Left lung (tissue), 10 donors: ENCODE results near the gene HCAR3. TPM values are rescaled to one million over a fixed set of nuclear protein-coding genes. Genes with fewer than 3 reads are reported as not detected.

Source experiments
- ATAC-seq: fragments of 200-7000 bp; cut with Tn5 transposase; one replicate; pipeline ENCODE4 v1.9.1; 2020; ENCODE audit warnings: moderate library complexity
- DNase-seq, 4 donors: peaks; one replicate each; pipeline ENCODE4 v3.0.0-alpha.2; 2013 to 2020
- H3K27ac ChIP-seq, 2 donors: fragments of 200-600 bp; sonication (generic) in 1 of 2; one replicate each; pipeline versions ENCODE4 v1.5.0 to v1.8.0; 2020 to 2021
- H3K27me3 ChIP-seq, 2 donors: fragments of 200-600 bp; sonication (generic) in 1 of 2; one replicate each; pipeline versions ENCODE4 v1.5.0 to v1.8.0; 2020 to 2021
- H3K36me3 ChIP-seq, 2 donors: fragments of 200-600 bp; sonication (generic) in 1 of 2; one replicate each; pipeline versions ENCODE4 v1.5.0 to v1.8.0; 2020 to 2021
- H3K4me1 ChIP-seq, 2 donors: fragments of 200-600 bp; one replicate each; pipeline ENCODE4 v1.8.0; 2021
- H3K4me3 ChIP-seq, 2 donors: fragments of 200-600 bp; sonication (generic) in 1 of 2; one replicate each; pipeline versions ENCODE4 v1.5.0 to v1.8.0; 2020 to 2021; ENCODE audit warnings: mild to moderate bottlenecking in 1 of 2
- H3K9me3 ChIP-seq, 2 donors: fragments of 200-600 bp; sonication (generic) in 1 of 2; one replicate each; pipeline versions ENCODE4 v1.5.0 to v1.8.0; 2020 to 2021
- intact Hi-C, 2 donors: fragments of 100-400 bp; cut with DNase I; formaldehyde crosslinking; loops; one replicate each; pipeline versions ENCODE4 v1.11.2 to v1.14.2; 2022
- polyA plus RNA-seq, 6 donors: library from polyadenylated mRNA; unstranded; fragments of 120-200 nt; gene quantifications; one replicate each; pipeline ENCODE4 v1.2.1, GENCODE V29; 2013; ENCODE audit not compliant: insufficient read length in 6 of 6
- total RNA-seq, 2 donors: library from RNA; stranded (reverse); fragmentation: NEBNext Ultra II Directional; extraction: Animal tissue kit (Norgen Biotek cat#: 25700); gene quantifications; one replicate each; pipeline ENCODE4 v1.2.1, GENCODE V29; 2021
- TF ChIP-seq, protein P1 (sequence below), 2 donors: fragments of 200-600 bp; sonication (generic) in 1 of 2; IDR thresholded peaks; one replicate each; pipeline versions ENCODE4 v1.5.0 to v1.8.0; 2021; ENCODE audit warnings: antibody characterized with exemption in 2 of 2
- donor health status: DM: no; HTN: yes; CAD: no.
- donor health status: DM: no; HTN: no; CAD: no.

The HCAR3 gene
- total and polyA plus RNA-seq, 8 donors, result 0.07 to 2.8 (median 0.16) TPM; not detected in 2

DNA sequence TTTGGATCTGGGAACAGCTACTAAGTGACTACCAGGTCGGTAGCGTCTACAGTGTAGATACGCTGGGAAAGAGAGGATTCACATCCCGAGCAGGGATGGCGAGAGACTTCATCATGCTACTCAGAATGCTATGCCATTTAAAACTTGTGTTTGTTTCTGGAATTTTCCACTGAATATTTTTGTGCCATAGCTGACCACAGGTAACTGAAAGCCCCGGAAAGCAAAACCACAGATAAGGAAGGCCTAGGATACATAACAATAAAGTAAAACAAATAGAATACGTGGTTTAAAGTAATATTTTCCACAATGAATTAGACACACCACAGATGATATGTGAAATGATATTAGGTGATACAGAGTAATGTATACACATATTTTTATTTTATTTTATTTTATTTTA is 22.0 kb upstream of the HCAR3 start:
- Histone ChIP-seq H3K27me3 (no peaks in the 10 kb centered on the region), H3K4me3 (no peak overlapping the region), H3K9me3 (no peaks in the 10 kb centered on the region), H3K36me3 (no peaks in the 10 kb centered on the region), H3K4me1 (peaks cover 0 to 8% of the 10 kb centered on the region in 2 donors), H3K27ac (no peak overlapping the region)
- ATAC-seq, result no peak
- intact Hi-C loops, result no loop called here
- TF ChIP-seq, protein P1, sequence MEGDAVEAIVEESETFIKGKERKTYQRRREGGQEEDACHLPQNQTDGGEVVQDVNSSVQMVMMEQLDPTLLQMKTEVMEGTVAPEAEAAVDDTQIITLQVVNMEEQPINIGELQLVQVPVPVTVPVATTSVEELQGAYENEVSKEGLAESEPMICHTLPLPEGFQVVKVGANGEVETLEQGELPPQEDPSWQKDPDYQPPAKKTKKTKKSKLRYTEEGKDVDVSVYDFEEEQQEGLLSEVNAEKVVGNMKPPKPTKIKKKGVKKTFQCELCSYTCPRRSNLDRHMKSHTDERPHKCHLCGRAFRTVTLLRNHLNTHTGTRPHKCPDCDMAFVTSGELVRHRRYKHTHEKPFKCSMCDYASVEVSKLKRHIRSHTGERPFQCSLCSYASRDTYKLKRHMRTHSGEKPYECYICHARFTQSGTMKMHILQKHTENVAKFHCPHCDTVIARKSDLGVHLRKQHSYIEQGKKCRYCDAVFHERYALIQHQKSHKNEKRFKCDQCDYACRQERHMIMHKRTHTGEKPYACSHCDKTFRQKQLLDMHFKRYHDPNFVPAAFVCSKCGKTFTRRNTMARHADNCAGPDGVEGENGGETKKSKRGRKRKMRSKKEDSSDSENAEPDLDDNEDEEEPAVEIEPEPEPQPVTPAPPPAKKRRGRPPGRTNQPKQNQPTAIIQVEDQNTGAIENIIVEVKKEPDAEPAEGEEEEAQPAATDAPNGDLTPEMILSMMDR (IDR thresholded peaks at IDR 0.05), result no peak
- no peak for DNase-seq

DNA sequence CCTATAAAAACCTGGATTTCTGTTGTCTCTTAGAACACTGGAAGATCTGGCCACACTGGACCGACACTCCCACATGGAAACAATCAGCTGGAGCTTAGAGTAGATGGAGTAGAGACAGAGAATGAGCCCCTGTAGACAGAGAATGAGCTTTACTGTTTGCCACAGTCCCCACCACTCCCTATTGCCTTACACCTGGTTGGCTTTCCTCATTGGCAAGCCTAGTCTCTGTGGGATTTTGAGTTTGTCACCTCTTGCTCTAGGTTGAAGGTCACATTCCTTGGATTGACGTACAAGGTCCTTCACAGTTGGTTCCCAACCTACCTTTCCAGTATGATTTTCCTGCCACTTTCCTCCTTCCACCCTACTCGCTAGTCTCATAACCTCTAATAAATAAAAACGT is 16.0 kb upstream of the HCAR3 start:
- H3K27me3 ChIP-seq, result peaks cover 0 to 10% of the 10 kb centered on the region in 2 donors
- no peaks in the 10 kb centered on the region for H3K9me3 ChIP-seq
- H3K4me3 ChIP-seq, result no peak overlapping the region
- no peaks in the 10 kb centered on the region for H3K36me3 ChIP-seq
- ATAC-seq, result no peak
- TF ChIP-seq, protein P1 (IDR thresholded peaks at IDR 0.05), result no peak
- H3K27ac ChIP-seq, result peak overlapping the region in 1 of 2 donors; percentile 46
- intact Hi-C loops, result no loop called here
- peaks cover 0 to 10% of the 10 kb centered on the region in 2 donors for H3K4me1 ChIP-seq
- DNase-seq, result no peak

DNA sequence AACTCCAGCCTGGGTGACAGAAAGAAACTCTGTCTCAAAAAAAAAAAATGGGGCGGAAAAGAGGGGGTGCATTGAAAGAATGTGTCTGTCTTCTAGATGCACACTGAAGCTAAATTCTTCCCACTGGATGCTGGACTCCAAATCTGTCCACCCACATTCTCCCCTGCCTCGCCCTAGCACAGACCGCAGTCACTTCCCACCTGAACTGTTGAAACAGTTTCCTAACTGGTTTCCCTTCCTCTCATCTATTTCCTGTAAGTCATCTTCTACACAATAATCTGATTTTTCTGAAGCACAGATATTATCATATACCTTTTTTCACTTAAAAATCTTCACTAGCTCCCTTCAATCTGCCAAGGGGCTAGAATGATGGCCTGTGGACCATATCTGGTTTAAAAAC is 15.6 kb upstream of the HCAR3 start:
- no peak for ATAC-seq
- Histone ChIP-seq H3K9me3 (no peaks in the 10 kb centered on the region), H3K27ac (peak overlapping the region in 1 of 2 donors; percentile 46), H3K27me3 (peaks cover 0 to 10% of the 10 kb centered on the region in 2 donors), H3K4me1 (peaks cover 0 to 10% of the 10 kb centered on the region in 2 donors), H3K4me3 (no peak overlapping the region), H3K36me3 (no peaks in the 10 kb centered on the region)
- DNase-seq, result no peak
- intact Hi-C loops, result no loop called here
- TF ChIP-seq, protein P1 (IDR thresholded peaks at IDR 0.05), result no peak

DNA sequence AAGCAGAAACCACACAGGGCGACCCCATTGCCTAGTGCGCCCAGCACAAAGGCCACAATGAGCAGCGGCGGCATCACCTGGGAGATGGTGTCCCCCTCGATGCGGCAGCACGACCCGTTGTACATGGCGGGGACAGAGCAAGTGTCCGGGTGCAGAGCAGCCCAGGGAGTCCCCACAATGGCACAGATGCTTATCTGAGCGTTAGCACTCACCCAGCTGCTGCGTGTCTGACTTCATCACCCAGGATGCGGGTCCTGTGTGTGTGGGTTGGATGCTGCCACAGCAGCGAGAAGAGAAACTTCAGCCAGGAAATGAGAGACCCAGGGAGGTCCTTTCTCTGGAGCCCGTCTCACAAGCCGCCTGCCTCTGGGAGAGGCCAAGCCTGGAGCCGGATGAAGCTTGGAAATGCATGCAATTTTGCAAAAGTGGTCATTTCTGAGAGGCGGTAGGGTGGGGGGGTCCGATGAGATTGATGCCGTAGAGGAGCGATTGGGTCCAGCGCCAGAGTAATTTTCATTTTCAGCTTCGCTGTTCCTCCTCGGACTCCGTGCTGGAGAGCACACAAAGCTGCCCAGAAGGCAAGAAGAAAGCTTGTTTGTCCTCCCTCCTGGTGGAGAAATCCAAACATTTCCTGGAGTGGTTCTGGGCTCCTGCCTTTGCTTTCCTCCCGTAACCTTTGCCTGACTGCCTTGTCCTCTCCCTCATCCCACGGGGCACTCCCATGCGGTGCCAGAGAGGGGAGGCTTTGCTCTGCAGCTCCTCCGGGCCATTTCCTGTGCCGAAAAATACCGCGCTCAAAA is 13.8 kb upstream of the HCAR3 start, which contains the start of gene HCAR1:
TSS of gene HCAR1 (minus strand) at position 630 of the 800 bp plus-strand sequence. CDS start at position 125, 505 bp downstream.
- Histone ChIP-seq H3K36me3 (no peaks in the 10 kb centered on the region), H3K9me3 (no peaks in the 10 kb centered on the region), H3K4me1 (peaks cover 0 to 26% of the 10 kb centered on the region in 2 donors), H3K27ac (no peak within 1 kb of the TSS), H3K27me3 (peaks cover 0 to 10% of the 10 kb centered on the region in 2 donors), H3K4me3 (peak within 1 kb of the TSS; percentile 3 to 6)
- no peak for DNase-seq
- peak; percentile 68 for ATAC-seq
- TF ChIP-seq, protein P1 (IDR thresholded peaks at IDR 0.05), result no peak
- intact Hi-C loops, result no loop called here

DNA sequence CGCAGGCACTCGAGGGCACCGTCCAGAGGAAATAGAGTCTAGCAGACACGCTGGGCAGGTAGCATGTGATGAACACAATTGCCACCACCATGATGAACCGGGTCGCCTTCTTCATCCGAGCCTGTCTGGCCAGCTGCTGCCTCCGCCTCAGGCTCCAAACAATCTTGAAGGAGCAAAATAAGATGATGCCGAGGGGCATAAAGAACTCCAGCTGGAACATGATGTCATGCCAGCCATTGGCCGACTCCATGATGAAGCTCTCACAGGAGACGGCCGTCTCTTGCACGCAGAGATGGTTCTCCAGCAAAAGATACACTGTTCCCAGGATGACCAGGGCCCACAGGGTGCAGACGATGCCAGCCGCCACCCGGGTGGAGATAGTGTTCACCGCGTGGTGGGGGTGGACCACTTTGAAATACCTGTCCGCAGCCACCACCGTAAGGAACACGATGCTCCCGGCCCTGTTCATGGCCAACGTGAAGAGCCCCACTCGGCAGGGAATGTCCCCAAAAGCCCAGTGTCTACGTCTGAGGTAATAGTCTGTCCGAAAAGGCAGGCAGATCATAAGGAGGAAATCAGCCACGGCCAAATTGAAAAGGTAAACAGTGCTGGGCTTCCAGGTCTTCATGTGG is 13.1 kb upstream of the HCAR3 start:
- no peak overlapping the region for H3K4me3 ChIP-seq
- TF ChIP-seq, protein P1 (IDR thresholded peaks at IDR 0.05), result no peak
- no peaks in the 10 kb centered on the region for H3K36me3 ChIP-seq
- H3K27ac ChIP-seq, result no peak overlapping the region
- peaks cover 0 to 10% of the 10 kb centered on the region in 2 donors for H3K27me3 ChIP-seq
- H3K9me3 ChIP-seq, result no peaks in the 10 kb centered on the region
- intact Hi-C loops, result no loop called here
- H3K4me1 ChIP-seq, result peaks cover 0 to 29% of the 10 kb centered on the region in 2 donors
- ATAC-seq (no peak), DNase-seq (no peak)
